H9 (cell line): ENCODE results near the gene LRRC74B. TPM values are rescaled to one million over a fixed set of nuclear protein-coding genes. Genes with fewer than 3 reads are reported as not detected.

Experiments
- DNase-seq: peaks from one replicate; pipeline ENCODE4 v3.0.0-alpha.2; 2017
- H2AFZ ChIP-seq: one replicate; pipeline ENCODE4 v1.6.1; 2013; ENCODE audit warnings: mild to moderate bottlenecking, low read length, control low read depth, moderate library complexity
- H2AK5ac ChIP-seq: 2 replicates; pipeline ENCODE4 v1.6.1; 2013; ENCODE audit warnings: low read length, control low read depth, mixed read lengths; ENCODE audit not compliant: insufficient read length
- H2BK120ac ChIP-seq: one replicate; pipeline ENCODE4 v1.6.1; 2013; ENCODE audit warnings: low read depth, mild to moderate bottlenecking, low read length, control low read depth, inconsistent platforms; ENCODE audit not compliant: poor library complexity, severe bottlenecking
- H2BK12ac ChIP-seq: 2 replicates; pipeline ENCODE4 v1.6.1; 2013; ENCODE audit warnings: low read length, control low read depth, mixed read lengths, low read depth; ENCODE audit not compliant: insufficient read length
- H2BK15ac ChIP-seq: 2 replicates; pipeline ENCODE4 v1.6.1; 2013; ENCODE audit warnings: low read depth, low read length, control low read depth
- H2BK20ac ChIP-seq: one replicate; pipeline ENCODE4 v1.6.1; 2013; ENCODE audit warnings: low read depth, mild to moderate bottlenecking, low read length, control low read depth, inconsistent platforms; ENCODE audit not compliant: poor library complexity, severe bottlenecking
- H2BK5ac ChIP-seq: 2 replicates; pipeline ENCODE4 v1.6.1; 2013; ENCODE audit warnings: low read length, control low read depth, mixed read lengths; ENCODE audit not compliant: insufficient read length
- H3K14ac ChIP-seq: 2 replicates; pipeline ENCODE4 v1.6.1; 2013; ENCODE audit warnings: low read length, control low read depth; ENCODE audit not compliant: insufficient read depth
- H3K18ac ChIP-seq: 2 replicates; pipeline ENCODE4 v1.6.1; 2013; ENCODE audit warnings: low read depth, mild to moderate bottlenecking, mixed read lengths, low read length, control low read depth; ENCODE audit not compliant: insufficient read length
- H3K23ac ChIP-seq: 2 replicates; pipeline ENCODE4 v1.6.1; 2013; ENCODE audit warnings: low read length, control low read depth, mixed read lengths, low read depth; ENCODE audit not compliant: insufficient read length
- H3K23me2 ChIP-seq: 2 replicates; pipeline ENCODE4 v1.6.1; 2013; ENCODE audit warnings: low read depth, mild to moderate bottlenecking, mixed read lengths, low read length, control low read depth; ENCODE audit not compliant: insufficient read length, poor library complexity, severe bottlenecking
- H3K27ac ChIP-seq: 2 replicates; pipeline ENCODE4 v1.5.1; 2013; ENCODE audit warnings: low read length, control low read depth, mixed read lengths, low read depth; ENCODE audit not compliant: insufficient read length
- H3K27me3 ChIP-seq: 2 replicates; pipeline ENCODE4 v1.6.1; 2013; ENCODE audit warnings: low read length, control low read depth, inconsistent platforms; ENCODE audit not compliant: insufficient read depth
- H3K4ac ChIP-seq: 2 replicates; pipeline ENCODE4 v1.6.1; 2013; ENCODE audit warnings: low read depth, mild to moderate bottlenecking, control low read depth, inconsistent platforms, low read length, moderate library complexity
- H3K4me1 ChIP-seq: 2 replicates; pipeline ENCODE4 v1.6.1; 2013; ENCODE audit warnings: low read length, control low read depth, inconsistent platforms; ENCODE audit not compliant: insufficient read depth
- H3K4me2 ChIP-seq: 2 replicates; pipeline ENCODE4 v1.6.1; 2013; ENCODE audit warnings: low read length, control low read depth, mixed read lengths; ENCODE audit not compliant: insufficient read length, insufficient read depth
- H3K56ac ChIP-seq: 2 replicates; pipeline ENCODE4 v1.6.1; 2013; ENCODE audit warnings: low read depth, mild to moderate bottlenecking, mixed read lengths, low read length, control low read depth; ENCODE audit not compliant: insufficient read length
- H3K79me1 ChIP-seq: 2 replicates; pipeline ENCODE4 v1.6.1; 2013; ENCODE audit warnings: low read depth, mild to moderate bottlenecking, moderate library complexity, low read length, control low read depth, inconsistent platforms; ENCODE audit not compliant: insufficient read depth, poor library complexity, severe bottlenecking
- H3K79me2 ChIP-seq: 2 replicates; pipeline ENCODE4 v1.6.1; 2013; ENCODE audit warnings: low read length, control low read depth, inconsistent platforms; ENCODE audit not compliant: insufficient read depth
- H3K9ac ChIP-seq: 2 replicates; pipeline ENCODE4 v1.6.1; 2013; ENCODE audit warnings: low read length, control low read depth, mixed read lengths; ENCODE audit not compliant: insufficient read length; ENCODE audit errors: extremely low read depth
- H3K9me3 ChIP-seq: one replicate; pipeline ENCODE4 v1.6.1; 2013; ENCODE audit warnings: low read depth, low read length, inconsistent platforms; ENCODE audit not compliant: control insufficient read depth
- H3T11ph ChIP-seq: one replicate; pipeline ENCODE4 v1.6.1; 2013; ENCODE audit warnings: mild to moderate bottlenecking, low read length, control low read depth, inconsistent platforms
- H4K20me1 ChIP-seq: one replicate; pipeline ENCODE4 v1.6.1; 2013; ENCODE audit not compliant: control insufficient read depth, insufficient read length, insufficient read depth
- H4K5ac ChIP-seq: 2 replicates; pipeline ENCODE4 v1.6.1; 2013; ENCODE audit warnings: low read depth, mild to moderate bottlenecking, mixed read lengths, low read length, control low read depth; ENCODE audit not compliant: insufficient read length
- H4K8ac ChIP-seq: replicated peaks from 2 replicates; pipeline ENCODE4 v1.6.1; 2013; ENCODE audit warnings: low read length, control low read depth, mixed read lengths, low read depth; ENCODE audit not compliant: insufficient read length
- H4K91ac ChIP-seq: 2 replicates; pipeline ENCODE4 v1.6.1; 2013; ENCODE audit warnings: low read depth, mild to moderate bottlenecking, moderate library complexity, mixed read lengths, low read length, control low read depth; ENCODE audit not compliant: insufficient read length
- H3K27ac Mint-ChIP-seq, 3 experiments: 2 replicates in 2 of 3; 3 replicates in 1 of 3; pipeline ENCODE4 v1.8.0; 2020 to 2021; ENCODE audit warnings: mixed read lengths in 3 of 3, mild to moderate bottlenecking in 1 of 3, moderate library complexity in 1 of 3
- H3K27me3 Mint-ChIP-seq: 2 replicates; pipeline ENCODE4 v1.8.0; 2021; ENCODE audit warnings: low read depth, mild to moderate bottlenecking, moderate library complexity, mixed read lengths
- H3K36me3 Mint-ChIP-seq, 3 experiments: 2 replicates in 2 of 3; 3 replicates in 1 of 3; pipeline ENCODE4 v1.8.0; 2020 to 2021; ENCODE audit warnings: low read depth in 3 of 3, mixed read lengths in 3 of 3; ENCODE audit not compliant: insufficient read depth in 1 of 3
- H3K4me1 Mint-ChIP-seq, 2 experiments: 2 replicates each; pipeline ENCODE4 v1.8.0; 2020; ENCODE audit warnings: mixed read lengths in 2 of 2
- H3K4me3 Mint-ChIP-seq, 2 experiments: 2 replicates in 1 of 2; 3 replicates in 1 of 2; pipeline ENCODE4 v1.8.0; 2020 to 2021; ENCODE audit warnings: mild to moderate bottlenecking in 2 of 2, mixed read lengths in 2 of 2, moderate library complexity in 1 of 2
- H3K9me3 Mint-ChIP-seq, 2 experiments: 2 replicates in 1 of 2; 3 replicates in 1 of 2; pipeline ENCODE4 v1.8.0; 2020; ENCODE audit warnings: mild to moderate bottlenecking in 2 of 2, mixed read lengths in 2 of 2, moderate library complexity in 1 of 2
- WGBS: extraction: QIAGEN DNeasy Blood & Tissue Kit; methylation state at CpG from one replicate; pipeline ENCODE4 v1.1.7; 2013; ENCODE audit warnings: missing lambda C conversion rate, low lambda C conversion rate, mixed read lengths; ENCODE audit not compliant: insufficient read length; ENCODE audit errors: extremely low coverage; 5-methylcytosine and 5-hydroxymethylcytosine counted together
- total RNA-seq: library from RNA; stranded (reverse); gene quantifications from 2 replicates; pipeline ENCODE4 v1.2.1, GENCODE V29; 2021
- TF ChIP-seq, protein P1 (sequence below): fragments of 200-600 bp; sonication (generic); conservative IDR thresholded peaks from 3 replicates; pipeline ENCODE4 v1.8.0; 2021; ENCODE audit warnings: antibody characterized with exemption, mild to moderate bottlenecking

The LRRC74B gene
- total RNA-seq, 1 experiment from 2014 or later, result not detected

GRCh38 chr22:21032037-21032867, 13.5 kb upstream of the LRRC74B start, which contains the start of gene SLC7A4:
Gene SLC7A4, minus strand, starts transcription at chr22:21032561. Its CDS starts 749 bp downstream, at chr22:21031812.
- H3K9me3 Mint-ChIP-seq, result no peaks in the 10 kb centered on the region
- Histone ChIP-seq H3K79me2 (no peaks in the 10 kb centered on the region), H2BK120ac (no peak within 1 kb of the TSS), H3K4ac (no peak within 1 kb of the TSS), H2BK20ac (no peak within 1 kb of the TSS), H2AK5ac (no peak within 1 kb of the TSS), H4K8ac (no peak within 1 kb of the TSS), H2BK5ac (no peak within 1 kb of the TSS), H3K4me2 (peak within 1 kb of the TSS; percentile 37), H3K9me3 (no peaks in the 10 kb centered on the region), H3K79me1 (no peaks in the 10 kb centered on the region), H2BK12ac (no peak within 1 kb of the TSS), H2BK15ac (no peak within 1 kb of the TSS), H3K27ac (no peak within 1 kb of the TSS), H3K4me1 (no peaks in the 10 kb centered on the region; the same call in 1 of the 2 replicates), H4K20me1 (no peaks in the 10 kb centered on the region), H4K91ac (no peak within 1 kb of the TSS), H3K23me2 (no peaks in the 10 kb centered on the region), H3K56ac (no peak within 1 kb of the TSS), H3T11ph (no peak within 1 kb of the TSS), H4K5ac (no peak within 1 kb of the TSS), H3K9ac (no peak within 1 kb of the TSS), H3K14ac (no peak within 1 kb of the TSS; the same call in 1 of the 2 replicates), H2AFZ (no peak within 1 kb of the TSS), H3K27me3 (peaks cover 3% of the 10 kb centered on the region; the same call in 1 of the 2 replicates), H3K23ac (no peak within 1 kb of the TSS), H3K18ac (no peak within 1 kb of the TSS)
- H3K27me3 Mint-ChIP-seq, result peaks cover 43% of the 10 kb centered on the region
- H3K4me3 Mint-ChIP-seq, result peak within 1 kb of the TSS; percentile 53 to 81
- TF ChIP-seq, protein P1, sequence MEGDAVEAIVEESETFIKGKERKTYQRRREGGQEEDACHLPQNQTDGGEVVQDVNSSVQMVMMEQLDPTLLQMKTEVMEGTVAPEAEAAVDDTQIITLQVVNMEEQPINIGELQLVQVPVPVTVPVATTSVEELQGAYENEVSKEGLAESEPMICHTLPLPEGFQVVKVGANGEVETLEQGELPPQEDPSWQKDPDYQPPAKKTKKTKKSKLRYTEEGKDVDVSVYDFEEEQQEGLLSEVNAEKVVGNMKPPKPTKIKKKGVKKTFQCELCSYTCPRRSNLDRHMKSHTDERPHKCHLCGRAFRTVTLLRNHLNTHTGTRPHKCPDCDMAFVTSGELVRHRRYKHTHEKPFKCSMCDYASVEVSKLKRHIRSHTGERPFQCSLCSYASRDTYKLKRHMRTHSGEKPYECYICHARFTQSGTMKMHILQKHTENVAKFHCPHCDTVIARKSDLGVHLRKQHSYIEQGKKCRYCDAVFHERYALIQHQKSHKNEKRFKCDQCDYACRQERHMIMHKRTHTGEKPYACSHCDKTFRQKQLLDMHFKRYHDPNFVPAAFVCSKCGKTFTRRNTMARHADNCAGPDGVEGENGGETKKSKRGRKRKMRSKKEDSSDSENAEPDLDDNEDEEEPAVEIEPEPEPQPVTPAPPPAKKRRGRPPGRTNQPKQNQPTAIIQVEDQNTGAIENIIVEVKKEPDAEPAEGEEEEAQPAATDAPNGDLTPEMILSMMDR, result no peak
- no peak for DNase-seq
- no peak within 1 kb of the TSS; a peak in 1 of 7 replicates for H3K27ac Mint-ChIP-seq
- H3K4me1 Mint-ChIP-seq, result peaks cover 7 to 14% of the 10 kb centered on the region in 2 experiments
- no peaks in the 10 kb centered on the region for H3K36me3 Mint-ChIP-seq
- no CpG with 5 or more reads among the region's 59 CpGs for WGBS
